B cell (primary cell): ENCODE results near the gene FIBCD1. TPM values are rescaled to one million over a fixed set of nuclear protein-coding genes. Genes with fewer than 3 reads are reported as not detected.

Experiments
- ATAC-seq: fragments of 200-7000 bp; cut with Tn5 transposase; one replicate; pipeline ENCODE4 v1.10.0; 2021; ENCODE audit warnings: low read depth, mild to moderate bottlenecking, moderate number of reproducible peaks, moderate library complexity
- CTCF ChIA-PET: fragments of 350-600 bp; sonication (Branson Sonifier 250); formaldehyde crosslinking; loops from one replicate; lab custom pipeline; 2021; ENCODE audit warnings: antibody characterized with exemption, inconsistent platforms; lab: Charles Lee
- POLR2A ChIA-PET: fragments of 350-600 bp; sonication (Branson Sonifier 250); formaldehyde crosslinking; loops from one replicate; lab custom pipeline; 2021; ENCODE audit warnings: antibody characterized with exemption; lab: Charles Lee
- DNase-seq: peaks from one replicate; pipeline ENCODE4 v3.0.0; 2013
- H2AFZ ChIP-seq: 2 replicates; pipeline ENCODE4 v1.6.1; 2012; ENCODE audit warnings: mild to moderate bottlenecking, low read depth, low read length; ENCODE audit not compliant: insufficient read depth, poor library complexity, severe bottlenecking
- H3K27ac ChIP-seq, 2 donors: 1 replicate in 1 of 2; 2 replicates in 1 of 2; pipeline ENCODE4 v1.5.1; 2012 to 2013; ENCODE audit warnings: low read length in 2 of 2, mild to moderate bottlenecking in 2 of 2, moderate library complexity in 1 of 2
- H3K27me3 ChIP-seq, 4 experiments: fragments of 200-600 bp in 1 of 4; sonication (generic) in 1 of 4; replicated peaks in 1 of 4; 1 replicate in 2 of 4; 2 replicates in 2 of 4; pipeline versions ENCODE4 v1.6.1 to v1.7.0; 2013 to 2016; ENCODE audit warnings: low read length in 3 of 4, mild to moderate bottlenecking in 2 of 4, mixed read lengths in 1 of 4, moderate library complexity in 1 of 4; ENCODE audit not compliant: insufficient read depth in 4 of 4, control insufficient read depth in 3 of 4; ENCODE audit errors: control extremely low read depth in 1 of 4
- H3K36me3 ChIP-seq, 2 experiments: replicated peaks in 1 of 2; 1 replicate in 1 of 2; 2 replicates in 1 of 2; pipeline versions ENCODE4 v1.6.1 to v1.7.1; 2013; ENCODE audit warnings: low read length in 1 of 2; ENCODE audit not compliant: insufficient read depth in 2 of 2, control insufficient read depth in 1 of 2; ENCODE audit errors: control extremely low read depth in 1 of 2, extremely low read depth in 1 of 2
- H3K4me1 ChIP-seq, 2 donors: fragments of 200-600 bp in 1 of 2; sonication (generic) in 1 of 2; 1 replicate in 1 of 2; 2 replicates in 1 of 2; pipeline versions ENCODE4 v1.5.1 to v1.6.1; 2013 to 2017; ENCODE audit warnings: low read length in 2 of 2; ENCODE audit not compliant: control insufficient read depth in 2 of 2, insufficient read depth in 2 of 2
- H3K4me2 ChIP-seq: replicated peaks from 2 replicates; pipeline ENCODE3; 2012; ENCODE audit warnings: mild to moderate bottlenecking, low read depth, low read length; ENCODE audit not compliant: poor library complexity, severe bottlenecking
- H3K4me3 ChIP-seq, 5 experiments: fragments of 200-600 bp in 1 of 5; sonication (generic) in 1 of 5; 1 replicate in 3 of 5; 2 replicates in 2 of 5; pipeline versions ENCODE4 v1.5.1 to v1.7.0; 2011 to 2016; ENCODE audit warnings: low read length in 4 of 5, mild to moderate bottlenecking in 4 of 5, low read depth in 2 of 5, control low read depth in 1 of 5, moderate library complexity in 1 of 5; ENCODE audit not compliant: insufficient read depth in 1 of 5; ENCODE audit errors: control extremely low read depth in 1 of 5, extremely low read depth in 1 of 5
- H3K79me2 ChIP-seq: fragments of 200-600 bp; sonication (generic); one replicate; pipeline ENCODE4 v1.6.0; 2016; ENCODE audit warnings: low read length; ENCODE audit not compliant: control insufficient read depth, insufficient read depth
- H3K9ac ChIP-seq: fragments of 200-600 bp; sonication (generic); 2 replicates; pipeline ENCODE4 v1.6.1; 2017; ENCODE audit warnings: mild to moderate bottlenecking, low read length, moderate library complexity
- H3K9me3 ChIP-seq, 3 donors: one replicate each; pipeline versions ENCODE4 v1.6.1 to v1.7.1; 2013; ENCODE audit warnings: low read length in 2 of 3; ENCODE audit not compliant: control insufficient read depth in 2 of 3, insufficient read depth in 1 of 3; ENCODE audit errors: control extremely low read depth in 1 of 3
- H4K20me1 ChIP-seq: 2 replicates; pipeline ENCODE4 v1.6.0; 2012; ENCODE audit warnings: mild to moderate bottlenecking, low read length; ENCODE audit not compliant: insufficient read depth, control insufficient read depth, poor library complexity, severe bottlenecking
- H3K27ac Mint-ChIP-seq: one replicate; pipeline ENCODE4 v1.8.0; 2021; ENCODE audit warnings: mixed read lengths
- H3K27me3 Mint-ChIP-seq: one replicate; pipeline ENCODE4 v1.8.0; 2021; ENCODE audit warnings: mixed read lengths
- H3K4me1 Mint-ChIP-seq: one replicate; pipeline ENCODE4 v1.8.0; 2021; ENCODE audit warnings: mixed read lengths
- H3K4me3 Mint-ChIP-seq: one replicate; pipeline ENCODE4 v1.8.0; 2021; ENCODE audit warnings: mixed read lengths
- H3K9me3 Mint-ChIP-seq: one replicate; pipeline ENCODE4 v1.8.0; 2022; ENCODE audit warnings: mixed read lengths; ENCODE audit not compliant: insufficient read depth
- EZH2 ChIP-seq: IDR thresholded peaks from 2 replicates; pipeline ENCODE4 v1.6.1; 2012; ENCODE audit warnings: borderline replicate concordance, low read depth, mild to moderate bottlenecking, moderate library complexity, low read length; ENCODE audit not compliant: insufficient read depth, poor library complexity, severe bottlenecking
- WGBS: methylation state at CpG from one replicate; pipeline ENCODE4 v1.1.5; 2013; ENCODE audit warnings: missing lambda C conversion rate; ENCODE audit not compliant: insufficient coverage; 5-methylcytosine and 5-hydroxymethylcytosine counted together
- intact Hi-C: fragments of 100-400 bp; cut with micrococcal nuclease; formaldehyde crosslinking; loops from one replicate; pipeline ENCODE4 v1.10.0; 2022
- polyA plus RNA-seq: library from polyadenylated mRNA; depleted of rRNA; stranded (reverse); fragments of >200 nt; gene quantifications from 2 replicates; pipeline ENCODE4 v1.2.3, GENCODE V29; 2012
- total RNA-seq, 2 donors: library from RNA; stranded (reverse); fragments of 120-200 nt in 1 of 2; gene quantifications; 1 replicate in 1 of 2; 2 replicates in 1 of 2; pipeline versions ENCODE4 v1.2.3 to v1.2.4, GENCODE V29; 2013 to 2022
- TF ChIP-seq, protein P1 (sequence below): fragments of 200-600 bp; IDR thresholded peaks from one replicate; pipeline ENCODE4 v1.8.0; 2022; ENCODE audit warnings: antibody characterized with exemption, mild to moderate bottlenecking

FIBCD1 gene
- total and polyA plus RNA-seq, 2 donors (not counting 1 experiment from before 2014, with no cell fraction given), result not detected

DNA sequence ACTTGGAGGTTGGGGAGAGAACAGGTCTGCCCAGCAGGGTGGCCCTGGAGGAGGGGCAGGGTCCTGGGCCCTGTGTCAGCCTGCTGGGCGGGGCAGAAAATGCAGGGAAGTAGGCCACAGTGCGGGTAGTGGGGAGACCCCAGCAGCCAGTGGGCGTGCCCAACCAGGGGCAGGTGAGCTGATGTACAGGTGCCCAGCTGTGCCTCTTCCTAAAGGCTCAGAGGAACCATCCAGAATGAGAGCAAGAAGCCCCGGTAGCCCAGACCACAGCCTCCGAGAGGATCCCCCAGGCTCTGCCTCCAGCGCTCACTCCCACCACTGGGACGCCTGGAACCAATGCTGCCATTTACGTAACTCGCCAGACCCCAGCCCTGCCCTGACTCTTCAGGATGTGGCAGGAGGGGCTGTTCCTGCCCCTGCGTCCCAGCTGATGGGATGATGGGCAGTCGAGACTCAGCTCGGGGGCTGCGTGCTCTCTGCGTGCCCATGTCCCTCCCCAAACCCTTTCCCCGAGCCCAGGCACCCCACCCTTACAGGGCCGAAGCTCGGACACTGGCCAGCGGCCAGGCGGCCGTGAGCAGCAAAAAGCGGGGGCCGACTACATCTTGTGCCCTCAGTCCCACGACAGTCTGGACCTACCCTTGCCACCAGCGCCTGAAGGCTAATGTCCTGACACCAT lies 24.5 kb downstream of the FIBCD1 start:
- no peaks in the 10 kb centered on the region for H3K4me1 Mint-ChIP-seq
- CTCF ChIA-PET, result no interaction called here
- no peak overlapping the region for H3K27ac Mint-ChIP-seq
- no peak overlapping the region for H3K4me3 Mint-ChIP-seq
- ATAC-seq (no peak), DNase-seq (no peak)
- no peak overlapping the region for H3K27ac ChIP-seq
- no peak for TF ChIP-seq EZH2
- TF ChIP-seq, protein P1, sequence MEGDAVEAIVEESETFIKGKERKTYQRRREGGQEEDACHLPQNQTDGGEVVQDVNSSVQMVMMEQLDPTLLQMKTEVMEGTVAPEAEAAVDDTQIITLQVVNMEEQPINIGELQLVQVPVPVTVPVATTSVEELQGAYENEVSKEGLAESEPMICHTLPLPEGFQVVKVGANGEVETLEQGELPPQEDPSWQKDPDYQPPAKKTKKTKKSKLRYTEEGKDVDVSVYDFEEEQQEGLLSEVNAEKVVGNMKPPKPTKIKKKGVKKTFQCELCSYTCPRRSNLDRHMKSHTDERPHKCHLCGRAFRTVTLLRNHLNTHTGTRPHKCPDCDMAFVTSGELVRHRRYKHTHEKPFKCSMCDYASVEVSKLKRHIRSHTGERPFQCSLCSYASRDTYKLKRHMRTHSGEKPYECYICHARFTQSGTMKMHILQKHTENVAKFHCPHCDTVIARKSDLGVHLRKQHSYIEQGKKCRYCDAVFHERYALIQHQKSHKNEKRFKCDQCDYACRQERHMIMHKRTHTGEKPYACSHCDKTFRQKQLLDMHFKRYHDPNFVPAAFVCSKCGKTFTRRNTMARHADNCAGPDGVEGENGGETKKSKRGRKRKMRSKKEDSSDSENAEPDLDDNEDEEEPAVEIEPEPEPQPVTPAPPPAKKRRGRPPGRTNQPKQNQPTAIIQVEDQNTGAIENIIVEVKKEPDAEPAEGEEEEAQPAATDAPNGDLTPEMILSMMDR, result no peak
- intact Hi-C loops, result no loop called here
- no peak overlapping the region for H3K4me3 ChIP-seq
- H3K36me3 ChIP-seq, result no peaks in the 10 kb centered on the region
- WGBS, result 73% methylated on average over 24 of the region's 24 CpGs
- no peaks in the 10 kb centered on the region for H4K20me1 ChIP-seq
- no peak overlapping the region for H3K4me2 ChIP-seq
- H3K9me3 Mint-ChIP-seq, result no peaks in the 10 kb centered on the region
- H2AFZ ChIP-seq, result no peak overlapping the region
- no peaks in the 10 kb centered on the region for H3K9me3 ChIP-seq
- H3K79me2 ChIP-seq, result no peaks in the 10 kb centered on the region
- H3K27me3 Mint-ChIP-seq, result peaks cover 2% of the 10 kb centered on the region
- H3K4me1 ChIP-seq, result no peaks in the 10 kb centered on the region
- no peaks in the 10 kb centered on the region for H3K27me3 ChIP-seq
- POLR2A ChIA-PET, result no interaction called here
- H3K9ac ChIP-seq, result no peak overlapping the region

- WGBS, result 60% methylated on average over 21 of the region's 23 CpGs
- Histone ChIP-seq H2AFZ (no peak overlapping the region), H3K9ac (no peak overlapping the region), H3K36me3 (no peaks in the 10 kb centered on the region), H3K9me3 (no peaks in the 10 kb centered on the region), H3K4me3 (no peak overlapping the region), H3K27ac (no peak overlapping the region), H3K4me1 (no peaks in the 10 kb centered on the region), H4K20me1 (no peaks in the 10 kb centered on the region), H3K4me2 (no peak overlapping the region), H3K79me2 (no peaks in the 10 kb centered on the region), H3K27me3 (no peaks in the 10 kb centered on the region)
- TF ChIP-seq, protein P1, result no peak
- TF ChIP-seq EZH2, result no peak
- ChIA-PET CTCF (no interaction called here), POLR2A (no interaction called here)
- ATAC-seq (no peak), DNase-seq (no peak)
- H3K27me3 Mint-ChIP-seq, result peaks cover 2% of the 10 kb centered on the region
- H3K27ac Mint-ChIP-seq, result no peak overlapping the region
- H3K9me3 Mint-ChIP-seq, result no peaks in the 10 kb centered on the region
- no peak overlapping the region for H3K4me3 Mint-ChIP-seq
- H3K4me1 Mint-ChIP-seq, result no peaks in the 10 kb centered on the region
- intact Hi-C loops, result no loop called here
Observed at GRCh38 chr9:130913599-130914416, 25.2 kb downstream of the FIBCD1 start.
